Measurements from ENCODE around the gene KPNB1.

GRCh38 chr17:47640076-47640475, 9.6 kb upstream of the KPNB1 start:
- TF ChIP-seq CTCF (conservative IDR thresholded peaks at IDR 0.05; ENCODE audit: low read depth in 2 of 2) (no peak), REST (IDR thresholded peaks at IDR 0.05; ENCODE audit: unreplicated experiment) (no peak)
